Hepatocyte (in vitro differentiated cells): ENCODE measurements around the gene RABIF.

Experiments
- EZH2 ChIP-seq: fragments of 200-600 bp; sonication (generic); IDR thresholded peaks from 2 replicates; pipeline ENCODE4 v1.6.1; 2016; ENCODE audit warnings: antibody characterized with exemption, mild to moderate bottlenecking, borderline replicate concordance
- EZH2phosphoT487 ChIP-seq: fragments of 200-600 bp; sonication (generic); IDR thresholded peaks from one replicate; pipeline ENCODE4 v1.6.1; 2018; ENCODE audit warnings: antibody characterized with exemption, mild to moderate bottlenecking, low read depth, moderate library complexity; ENCODE audit not compliant: unreplicated experiment, severe bottlenecking
- TF ChIP-seq, protein P1 (sequence below): fragments of 200-600 bp; sonication (generic); IDR thresholded peaks from 2 replicates; pipeline ENCODE4 v1.5.1; 2016; ENCODE audit warnings: antibody characterized with exemption, mild to moderate bottlenecking; ENCODE audit not compliant: poor library complexity

DNA sequence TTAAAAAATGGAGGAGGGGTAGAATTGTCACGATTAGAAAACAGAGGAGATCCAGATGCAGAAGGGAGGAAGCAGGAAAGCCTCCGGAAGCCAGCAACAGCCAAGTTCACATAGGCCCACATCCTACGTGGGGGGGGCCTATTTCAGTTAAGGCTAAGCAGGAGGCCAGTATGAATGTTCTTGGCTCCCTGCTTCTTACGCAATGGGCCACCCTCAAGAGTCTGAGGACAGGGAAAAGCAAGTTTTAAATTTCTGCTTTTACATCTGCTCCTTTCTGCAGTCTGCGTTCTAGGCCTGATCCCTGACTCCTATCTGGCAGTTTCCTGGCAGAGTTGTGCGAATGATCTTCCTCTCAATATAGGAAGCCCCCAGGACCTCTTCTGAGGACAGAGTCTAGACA is 30.6 kb downstream of the RABIF start:
- TF ChIP-seq, protein P1, sequence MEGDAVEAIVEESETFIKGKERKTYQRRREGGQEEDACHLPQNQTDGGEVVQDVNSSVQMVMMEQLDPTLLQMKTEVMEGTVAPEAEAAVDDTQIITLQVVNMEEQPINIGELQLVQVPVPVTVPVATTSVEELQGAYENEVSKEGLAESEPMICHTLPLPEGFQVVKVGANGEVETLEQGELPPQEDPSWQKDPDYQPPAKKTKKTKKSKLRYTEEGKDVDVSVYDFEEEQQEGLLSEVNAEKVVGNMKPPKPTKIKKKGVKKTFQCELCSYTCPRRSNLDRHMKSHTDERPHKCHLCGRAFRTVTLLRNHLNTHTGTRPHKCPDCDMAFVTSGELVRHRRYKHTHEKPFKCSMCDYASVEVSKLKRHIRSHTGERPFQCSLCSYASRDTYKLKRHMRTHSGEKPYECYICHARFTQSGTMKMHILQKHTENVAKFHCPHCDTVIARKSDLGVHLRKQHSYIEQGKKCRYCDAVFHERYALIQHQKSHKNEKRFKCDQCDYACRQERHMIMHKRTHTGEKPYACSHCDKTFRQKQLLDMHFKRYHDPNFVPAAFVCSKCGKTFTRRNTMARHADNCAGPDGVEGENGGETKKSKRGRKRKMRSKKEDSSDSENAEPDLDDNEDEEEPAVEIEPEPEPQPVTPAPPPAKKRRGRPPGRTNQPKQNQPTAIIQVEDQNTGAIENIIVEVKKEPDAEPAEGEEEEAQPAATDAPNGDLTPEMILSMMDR = no peak
- no peak for TF ChIP-seq EZH2phosphoT487
- no peak for TF ChIP-seq EZH2
